NCI-H774 (cell line): ENCODE results near the gene TBC1D9.

Source experiments
- DNase-seq: peaks from one replicate; lab custom pipeline; 2025; lab: John Stamatoyannopoulos, UW

The TBC1D9 gene

GRCh38 chr4:140720387-140721304 lies 35.5 kb downstream of the TBC1D9 start:
- no peak for DNase-seq

GRCh38 chr4:140719686-140720085 lies 36.5 kb downstream of the TBC1D9 start:
- no peak for DNase-seq

GRCh38 chr4:140719022-140719421 lies 37.2 kb downstream of the TBC1D9 start:
- DNase-seq = no peak

GRCh38 chr4:140718241-140718952 lies 37.8 kb downstream of the TBC1D9 start:
- no peak for DNase-seq

- DNase-seq = no peak
Observed at GRCh38 chr4:140717313-140717712, 38.9 kb downstream of the TBC1D9 start.

- DNase-seq = no peak
Observed at GRCh38 chr4:140715119-140715518, 41.1 kb downstream of the TBC1D9 start.

GRCh38 chr4:140711910-140712309 lies 44.3 kb downstream of the TBC1D9 start:
- DNase-seq = no peak

- no peak for DNase-seq
Observed at GRCh38 chr4:140710908-140711622, 45.1 kb downstream of the TBC1D9 start.

GRCh38 chr4:140707325-140707724 lies 48.9 kb downstream of the TBC1D9 start:
- no peak for DNase-seq

GRCh38 chr4:140706665-140707064 lies 49.5 kb downstream of the TBC1D9 start:
- DNase-seq = no peak

- DNase-seq = no peak
Observed at GRCh38 chr4:140706276-140706625, 49.9 kb downstream of the TBC1D9 start.

GRCh38 chr4:140705625-140706275 lies 50.4 kb downstream of the TBC1D9 start:
- DNase-seq = no peak

- DNase-seq = no peak
Observed at GRCh38 chr4:140704964-140705363, 51.2 kb downstream of the TBC1D9 start.

- DNase-seq = no peak
Observed at GRCh38 chr4:140704392-140704960, 51.7 kb downstream of the TBC1D9 start.

GRCh38 chr4:140703463-140703862 lies 52.7 kb downstream of the TBC1D9 start:
- no peak for DNase-seq

- DNase-seq = no peak
Observed at GRCh38 chr4:140702096-140702757, 54.0 kb downstream of the TBC1D9 start.

GRCh38 chr4:140701071-140701470 lies 55.1 kb downstream of the TBC1D9 start:
- DNase-seq = no peak

GRCh38 chr4:140697709-140698560 lies 58.2 kb downstream of the TBC1D9 start:
- DNase-seq = no peak

GRCh38 chr4:140695483-140695882 lies 60.7 kb downstream of the TBC1D9 start:
- DNase-seq = no peak

- no peak for DNase-seq
Observed at GRCh38 chr4:140693562-140693961, 62.6 kb downstream of the TBC1D9 start.
